Neural crest cell (in vitro differentiated cells): ENCODE measurements around the gene RMI1. TPM values are rescaled to one million over a fixed set of nuclear protein-coding genes. Genes with fewer than 3 reads are reported as not detected.
A peak's percentile ranks its signal among the peaks of the same experiment; 100 is the strongest.

Source experiments
- DNase-seq: peaks from one replicate; pipeline ENCODE4 v3.0.0; 2021; ENCODE audit warnings: low read depth, mixed read lengths, low spot score
- H3K27ac Mint-ChIP-seq: one replicate; pipeline ENCODE4 v1.8.0; 2021; ENCODE audit warnings: mild to moderate bottlenecking, mixed read lengths; ENCODE audit not compliant: unreplicated experiment
- H3K27me3 Mint-ChIP-seq: 2 replicates; pipeline ENCODE4 v1.8.0; 2021; ENCODE audit warnings: low read depth, mild to moderate bottlenecking, mixed read lengths
- H3K36me3 Mint-ChIP-seq: 2 replicates; pipeline ENCODE4 v1.8.0; 2021; ENCODE audit warnings: low read depth, mild to moderate bottlenecking, mixed read lengths
- H3K4me1 Mint-ChIP-seq: 2 replicates; pipeline ENCODE4 v1.8.0; 2021; ENCODE audit warnings: mixed read lengths
- H3K4me3 Mint-ChIP-seq: one replicate; pipeline ENCODE4 v1.8.0; 2021; ENCODE audit warnings: mild to moderate bottlenecking, mixed read lengths
- H3K9me3 Mint-ChIP-seq: 2 replicates; pipeline ENCODE4 v1.8.0; 2021; ENCODE audit warnings: mixed read lengths
- CTCF ChIP-seq: fragments of 200-600 bp; sonication (generic); conservative IDR thresholded peaks from 2 replicates; pipeline ENCODE4 v1.5.0; 2021; ENCODE audit warnings: antibody characterized with exemption, mild to moderate bottlenecking
- total RNA-seq: library from RNA; stranded (reverse); gene quantifications from 2 replicates; pipeline ENCODE4 v1.2.1, GENCODE V29; 2021

Gene RMI1
- total RNA-seq, 1 donor from 2014 or later, result 37.3 TPM

- H3K4me3 Mint-ChIP-seq, result peak overlapping the region; percentile 42
- no peaks in the 10 kb centered on the region for H3K27me3 Mint-ChIP-seq
- no peak for DNase-seq
- H3K4me1 Mint-ChIP-seq, result peaks cover 37% of the 10 kb centered on the region
- H3K9me3 Mint-ChIP-seq, result peaks cover 4% of the 10 kb centered on the region
- TF ChIP-seq CTCF, result no peak
- peaks cover 18% of the 10 kb centered on the region for H3K36me3 Mint-ChIP-seq
- no peak overlapping the region for H3K27ac Mint-ChIP-seq
Measured at GRCh38 chr9:83987402-83987791, 6.8 kb downstream of the RMI1 start.

- DNase-seq, result no peak
- Mint-ChIP-seq H3K27ac (peak overlapping the region; percentile 91), H3K9me3 (peaks cover 4% of the 10 kb centered on the region), H3K4me3 (no peak overlapping the region), H3K36me3 (peaks cover 18% of the 10 kb centered on the region), H3K4me1 (peaks cover 28% of the 10 kb centered on the region), H3K27me3 (no peaks in the 10 kb centered on the region)
- no peak for TF ChIP-seq CTCF
Measured at GRCh38 chr9:83988411-83988810, 7.8 kb downstream of the RMI1 start.

GRCh38 chr9:83991355-83991754, 10.8 kb downstream of the RMI1 start:
- Mint-ChIP-seq H3K36me3 (peaks cover 21% of the 10 kb centered on the region), H3K4me3 (no peak overlapping the region)

DNA sequence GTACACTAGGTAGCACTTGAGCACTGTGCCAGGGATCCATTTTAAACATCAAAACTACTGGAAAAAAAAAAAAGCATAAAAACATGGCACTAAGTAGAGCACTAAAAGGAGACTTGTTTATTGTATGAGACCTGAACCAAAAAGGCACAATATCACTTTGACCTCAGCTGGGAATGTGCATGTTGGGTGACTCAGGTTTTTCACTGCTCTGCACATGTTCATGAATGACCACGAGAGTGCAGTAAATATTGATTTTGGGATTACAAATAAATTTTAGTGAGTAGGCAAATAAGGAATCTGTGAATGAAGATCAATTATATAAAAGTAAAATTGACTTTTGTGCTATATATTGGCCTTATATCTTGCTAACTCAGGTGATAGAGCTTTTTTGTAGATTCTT, 11.8 kb downstream of the RMI1 start:
- H3K4me3 Mint-ChIP-seq, result no peak overlapping the region
- no peak for DNase-seq
- H3K27ac Mint-ChIP-seq, result no peak overlapping the region
- TF ChIP-seq CTCF, result no peak
- H3K4me1 Mint-ChIP-seq, result peaks cover 17% of the 10 kb centered on the region
- H3K36me3 Mint-ChIP-seq, result peaks cover 24% of the 10 kb centered on the region
- peaks cover 4% of the 10 kb centered on the region for H3K9me3 Mint-ChIP-seq
- no peaks in the 10 kb centered on the region for H3K27me3 Mint-ChIP-seq

More at GRCh38 chr9:83991355-83991754, 10.8 kb downstream of the RMI1 start:
- Mint-ChIP-seq H3K27me3 (no peaks in the 10 kb centered on the region), H3K4me1 (peaks cover 26% of the 10 kb centered on the region), H3K9me3 (peaks cover 4% of the 10 kb centered on the region), H3K27ac (no peak overlapping the region)
- TF ChIP-seq CTCF, result no peak
- no peak for DNase-seq

- DNase-seq, result no peak
- H3K27ac Mint-ChIP-seq, result no peak overlapping the region
Measured at GRCh38 chr9:83992901-83993300, 12.3 kb downstream of the RMI1 start.

More at GRCh38 chr9:83992901-83993300, 12.3 kb downstream of the RMI1 start:
- Mint-ChIP-seq H3K36me3 (peaks cover 24% of the 10 kb centered on the region), H3K9me3 (peaks cover 4% of the 10 kb centered on the region), H3K4me1 (peaks cover 15% of the 10 kb centered on the region), H3K4me3 (no peak overlapping the region), H3K27me3 (no peaks in the 10 kb centered on the region)
- no peak for TF ChIP-seq CTCF
